ENCODE data around the gene RAB36. TPM values are rescaled to one million over a fixed set of nuclear protein-coding genes. Genes with fewer than 3 reads are reported as not detected.

Gene RAB36
- 10 to 100 TPM in 2 of 9 donors, 1 to 10 TPM in 7; 4.0 to 13.0 (median 8.3) TPM for total RNA-seq
- polyA plus RNA-seq: 1 to 10 TPM; 6.5 to 7.3 (median 7.0) TPM
- long read RNA-seq, donor 1, partial matches to known transcripts: 0 of 1 reads
- long read RNA-seq, donor 1, other reads (novel, unspliced or antisense): 0 of 1 reads
- long read RNA-seq, donor 2: 0 reads
- long read RNA-seq, donor 3: 0 reads
- long read RNA-seq, donor 4, partial matches to known transcripts: 0 of 4 reads
- long read RNA-seq, donor 4, other reads (novel, unspliced or antisense): 1 of 4 reads
- long read RNA-seq, donor 5, transcript RAB36-201 (11 exons, 3,828 nt): major isoform, 6 of 12 reads
- long read RNA-seq, donor 5, partial matches to known transcripts: 0 of 12 reads
- long read RNA-seq, donor 5, other reads (novel, unspliced or antisense): 6 of 12 reads
- long read RNA-seq, donor 6, partial matches to known transcripts: 0 of 3 reads
- long read RNA-seq, donor 6, other reads (novel, unspliced or antisense): 2 of 3 reads
- long read RNA-seq, donor 7: 0 reads
- long read RNA-seq, donor 8: 0 reads
- long read RNA-seq, donor 9: 0 reads
- long read RNA-seq, donor 10, partial matches to known transcripts: 0 of 2 reads
- long read RNA-seq, donor 10, other reads (novel, unspliced or antisense): 0 of 2 reads

- intact Hi-C loops (cut with DNase I): no loop called here
- WGBS, 4 donors: 3 to 7% (median 4%) methylated on average over 10 to 62 of the region's 62 CpGs
Observed at GRCh38 chr22:23144932-23145877, at the start of gene RAB36. TSS of gene RAB36 (plus strand) at chr22:23145477. CDS start at chr22:23146617, 1,140 bp downstream.

GRCh38 chr22:23095733-23096342, 49.4 kb upstream of the RAB36 start:
- H3K27ac ChIP-seq: peak overlapping the region in 1 of 5 donors; percentile 47
- H3K9me3 ChIP-seq (replicated peaks in 1 of 3): no peaks in the 10 kb centered on the region
- TF ChIP-seq POLR2A (IDR thresholded peaks at IDR 0.05): no peak
- TF ChIP-seq CTCF (IDR thresholded peaks at IDR 0.05): no peak
- peaks cover 18 to 28% of the 10 kb centered on the region in 2 donors for H3K4me1 ChIP-seq (replicated peaks in 1 of 2)
- no peaks in the 10 kb centered on the region for H3K36me3 ChIP-seq (replicated peaks in 1 of 2)
- H3K27me3 ChIP-seq: no peaks in the 10 kb centered on the region
- no peak for DNase-seq
- 96 to 97% (median 96%) methylated on average over 26 to 45 of the region's 45 CpGs for WGBS, 4 donors
- H3K4me3 ChIP-seq: no peak overlapping the region
- intact Hi-C loops (cut with DNase I): no loop called here

More at GRCh38 chr22:23144932-23145877, at the start of gene RAB36:
- H3K27me3 ChIP-seq: no peaks in the 10 kb centered on the region
- H3K4me1 ChIP-seq (replicated peaks in 1 of 2): peaks cover 12 to 28% of the 10 kb centered on the region in 2 donors
- DNase-seq: peak; percentile 100
- TF ChIP-seq POLR2A (IDR thresholded peaks at IDR 0.05) (peak in 1 of 2 donors; percentile 65), CTCF (IDR thresholded peaks at IDR 0.05) (no peak)
- no peaks in the 10 kb centered on the region for H3K9me3 ChIP-seq (replicated peaks in 1 of 3)
- no peaks in the 10 kb centered on the region for H3K36me3 ChIP-seq (replicated peaks in 1 of 2)
- H3K4me3 ChIP-seq: peak within 1 kb of the TSS in 2 of 4 donors; percentile 18 to 67
- H3K27ac ChIP-seq: peak within 1 kb of the TSS in 2 of 5 donors; percentile 66 to 76

- 91 to 99% (median 95%) methylated on average over 9 to 16 of the region's 16 CpGs for WGBS, 4 donors
Observed at GRCh38 chr22:23097412-23098229, 47.7 kb upstream of the RAB36 start.

More at GRCh38 chr22:23097412-23098229, 47.7 kb upstream of the RAB36 start:
- Histone ChIP-seq H3K4me3 (no peak overlapping the region), H3K4me1 (replicated peaks in 1 of 2) (peaks cover 18 to 28% of the 10 kb centered on the region in 2 donors), H3K27ac (peak overlapping the region in 4 of 5 donors; percentile 53 to 92 (median 84)), H3K27me3 (no peaks in the 10 kb centered on the region), H3K9me3 (replicated peaks in 1 of 3) (no peaks in the 10 kb centered on the region), H3K36me3 (replicated peaks in 1 of 2) (no peaks in the 10 kb centered on the region)
- TF ChIP-seq POLR2A (IDR thresholded peaks at IDR 0.05) (no peak), CTCF (IDR thresholded peaks at IDR 0.05) (no peak)
- DNase-seq: no peak
- intact Hi-C loops (cut with DNase I): no loop called here

Measured in adrenal gland (tissue), 19 donors.